H1 (cell line): ENCODE measurements around the gene NPTN. TPM values are rescaled to one million over a fixed set of nuclear protein-coding genes. Genes with fewer than 3 reads are reported as not detected.
"Not testable (repeated sequence)": the region's sequence is repeated elsewhere in the genome, so short reads cannot be mapped to it uniquely, and the experiment has no call there.

Source experiments
- CTCF ChIA-PET: fragments of 300-600 bp; sonication (Branson Sonifier 250); formaldehyde crosslinking; loops from one replicate; lab custom pipeline; 2021; ENCODE audit not compliant: partially characterized antibody; lab: Charles Lee
- POLR2A ChIA-PET: fragments of 300-600 bp; sonication (Branson Sonifier 250); formaldehyde crosslinking; loops from one replicate; lab custom pipeline; 2021; ENCODE audit warnings: inconsistent platforms; ENCODE audit not compliant: partially characterized antibody; lab: Charles Lee
- DNase-seq, 2 experiments: peaks; one replicate each; pipeline versions ENCODE4 v3.0.0 to v3.0.0-alpha.2; 2010 to 2022; ENCODE audit warnings: low spot score in 2 of 2, low read depth in 1 of 2, mixed read lengths in 1 of 2
- FAIRE-seq: peaks from 2 replicates; lab custom pipeline; 2011; peaks lifted over from hg19 to GRCh38; lab: Jason Lieb, UNC
- H2AFZ ChIP-seq: 2 replicates; pipeline ENCODE4 v1.8.1; 2012; ENCODE audit warnings: low read length, inconsistent platforms
- H2AK5ac ChIP-seq: 2 replicates; pipeline ENCODE4 v1.6.1; 2013; ENCODE audit warnings: low read depth, low read length
- H2BK120ac ChIP-seq: replicated peaks from 2 replicates; pipeline ENCODE3; 2013; ENCODE audit warnings: low read depth, low read length, inconsistent platforms
- H2BK12ac ChIP-seq: 2 replicates; pipeline ENCODE4 v1.6.1; 2013; ENCODE audit warnings: low read depth, low read length
- H2BK15ac ChIP-seq: 2 replicates; pipeline ENCODE4 v1.6.1; 2013; ENCODE audit warnings: low read length
- H2BK20ac ChIP-seq: 2 replicates; pipeline ENCODE4 v1.6.1; 2013; ENCODE audit warnings: low read length
- H2BK5ac ChIP-seq: 2 replicates; pipeline ENCODE4 v1.6.1; 2013; ENCODE audit warnings: low read depth, low read length
- H3K14ac ChIP-seq: 2 replicates; pipeline ENCODE4 v1.6.1; 2013; ENCODE audit warnings: inconsistent platforms; ENCODE audit not compliant: insufficient read length
- H3K18ac ChIP-seq: 2 replicates; pipeline ENCODE4 v1.6.1; 2013; ENCODE audit warnings: low read length; ENCODE audit errors: extremely low read depth
- H3K23ac ChIP-seq: 2 replicates; pipeline ENCODE4 v1.6.1; 2013; ENCODE audit warnings: inconsistent platforms; ENCODE audit not compliant: insufficient read length
- H3K23me2 ChIP-seq: 2 replicates; pipeline ENCODE4 v1.6.1; 2013; ENCODE audit warnings: low read depth, low read length
- H3K27ac ChIP-seq: 2 replicates; pipeline ENCODE4 v1.6.1; 2011; ENCODE audit warnings: low read depth, low read length, inconsistent platforms
- H3K27me3 ChIP-seq, 4 experiments: replicated peaks in 1 of 4; 1 replicate in 1 of 4; 2 replicates in 3 of 4; pipeline versions ENCODE4 v1.6.1 to v1.8.1; 2011 to 2013; ENCODE audit warnings: low read length in 3 of 4, mild to moderate bottlenecking in 3 of 4, inconsistent platforms in 2 of 4, mixed read lengths in 2 of 4, moderate library complexity in 1 of 4; ENCODE audit not compliant: control insufficient read depth in 3 of 4, insufficient read depth in 3 of 4; ENCODE audit errors: extremely low read depth in 1 of 4
- H3K36me3 ChIP-seq, 4 experiments: 2 replicates each; pipeline versions ENCODE4 v1.6.1 to v1.8.1; 2011 to 2013; ENCODE audit warnings: mild to moderate bottlenecking in 4 of 4, low read length in 3 of 4, moderate library complexity in 2 of 4, control low read depth in 1 of 4, inconsistent platforms in 1 of 4; ENCODE audit not compliant: insufficient read depth in 4 of 4, control insufficient read depth in 2 of 4
- H3K4ac ChIP-seq: replicated peaks from 2 replicates; pipeline ENCODE3; 2013; ENCODE audit warnings: low read length, low read depth, mixed read lengths, inconsistent platforms; ENCODE audit not compliant: insufficient read length
- H3K4me1 ChIP-seq, 4 experiments: replicated peaks in 1 of 4; 1 replicate in 1 of 4; 2 replicates in 3 of 4; pipeline versions ENCODE4 v1.6.1 to v1.8.1; 2011 to 2013; ENCODE audit warnings: low read length in 3 of 4, inconsistent platforms in 2 of 4, mixed read lengths in 1 of 4; ENCODE audit not compliant: insufficient read depth in 4 of 4, control insufficient read depth in 3 of 4
- H3K4me2 ChIP-seq, 2 experiments: 2 replicates each; pipeline versions ENCODE4 v1.6.1 to v1.8.1; 2011 to 2013; ENCODE audit warnings: low read depth in 2 of 2, low read length in 2 of 2, control low read depth in 1 of 2, inconsistent platforms in 1 of 2, mild to moderate bottlenecking in 1 of 2; ENCODE audit not compliant: insufficient read depth in 1 of 2
- H3K4me3 ChIP-seq, 4 experiments: fragments of 200-600, 300-600 bp in 1 of 4; sonication (generic), shearing (Covaris generic), sonication (Bioruptor Twin) in 1 of 4; 2 replicates each; pipeline versions ENCODE4 v1.5.1 to v1.8.1; 2011 to 2016; ENCODE audit warnings: low read length in 4 of 4, low read depth in 3 of 4, control low read depth in 2 of 4, inconsistent platforms in 2 of 4, mild to moderate bottlenecking in 2 of 4, mixed read lengths in 1 of 4, moderate library complexity in 1 of 4; ENCODE audit not compliant: insufficient read depth in 2 of 4; ENCODE audit errors: extremely low read depth in 1 of 4
- H3K56ac ChIP-seq: replicated peaks from 2 replicates; pipeline ENCODE3; 2013; ENCODE audit warnings: low read depth, mild to moderate bottlenecking, mixed read lengths, low read length, inconsistent platforms; ENCODE audit not compliant: insufficient read length
- H3K79me1 ChIP-seq: 2 replicates; pipeline ENCODE4 v1.6.1; 2013; ENCODE audit warnings: low read depth, low read length, control low read depth
- H3K79me2 ChIP-seq, 2 experiments: 2 replicates each; pipeline versions ENCODE4 v1.6.1 to v1.8.1; 2012 to 2013; ENCODE audit warnings: low read length in 2 of 2, mild to moderate bottlenecking in 2 of 2, inconsistent platforms in 1 of 2; ENCODE audit not compliant: insufficient read depth in 2 of 2, control insufficient read depth in 1 of 2
- H3K9ac ChIP-seq, 4 experiments: replicated peaks in 1 of 4; 1 replicate in 1 of 4; 2 replicates in 3 of 4; pipeline versions ENCODE4 v1.6.1 to v1.8.1; 2011 to 2013; ENCODE audit warnings: low read depth in 3 of 4, low read length in 3 of 4, control low read depth in 2 of 4, mild to moderate bottlenecking in 2 of 4, moderate library complexity in 2 of 4, inconsistent platforms in 1 of 4; ENCODE audit errors: extremely low read depth in 1 of 4
- H3K9me3 ChIP-seq, 2 experiments: 2 replicates each; pipeline versions ENCODE4 v1.6.1 to v1.8.1; 2012 to 2013; ENCODE audit warnings: mild to moderate bottlenecking in 2 of 2, moderate library complexity in 2 of 2, control low read depth in 1 of 2, inconsistent platforms in 1 of 2, low read depth in 1 of 2, low read length in 1 of 2, mixed read lengths in 1 of 2; ENCODE audit not compliant: insufficient read depth in 2 of 2
- H4K20me1 ChIP-seq, 2 experiments: replicated peaks in 1 of 2; 2 replicates each; pipeline versions ENCODE3 to v1.8.1; 2011 to 2013; ENCODE audit warnings: inconsistent platforms in 2 of 2, low read length in 2 of 2, mild to moderate bottlenecking in 1 of 2; ENCODE audit not compliant: insufficient read depth in 2 of 2, control insufficient read depth in 1 of 2
- H4K5ac ChIP-seq: 2 replicates; pipeline ENCODE4 v1.6.1; 2013; ENCODE audit warnings: low read length, low read depth, mixed read lengths, inconsistent platforms; ENCODE audit not compliant: insufficient read length
- H4K8ac ChIP-seq: 2 replicates; pipeline ENCODE4 v1.8.0; 2013; ENCODE audit warnings: mild to moderate bottlenecking, moderate library complexity, low read length, inconsistent platforms; ENCODE audit not compliant: insufficient read depth; ENCODE audit errors: extremely low read depth
- H4K91ac ChIP-seq: replicated peaks from 2 replicates; pipeline ENCODE3; 2013; ENCODE audit warnings: low read length, mixed read lengths, inconsistent platforms; ENCODE audit not compliant: insufficient read length
- RAD21 ChIP-seq, 2 experiments: IDR thresholded peaks in 1 of 2; conservative IDR thresholded peaks in 1 of 2; 2 replicates each; pipeline ENCODE4 v1.6.1; 2011; ENCODE audit warnings: low read depth in 2 of 2, low read length in 2 of 2, improper control_type of control experiment in 1 of 2, inconsistent platforms in 1 of 2, mild to moderate bottlenecking in 1 of 2, moderate library complexity in 1 of 2
- polyA plus RNA-seq, 7 experiments: library from polyadenylated mRNA; depleted of rRNA in 3 of 7; stranded (reverse) in 5 of 7; unstranded in 2 of 7; fragments of >200 nt in 5 of 7; fragments of 200-250 nt in 2 of 7; gene quantifications; 1 replicate in 5 of 7; 2 replicates in 1 of 7; 4 replicates in 1 of 7; pipeline versions ENCODE4 v1.2.1 to v1.2.3, GENCODE V29; 2011 to 2013; ENCODE audit warnings: missing spikeins in 2 of 7, mixed read lengths in 2 of 7
- total RNA-seq: library from RNA; stranded (reverse); fragmentation: NEBNext Ultra II Directional; extraction: Animal tissue kit (Norgen Biotek cat#: 25700); gene quantifications from 2 replicates; pipeline ENCODE4 v1.2.1, GENCODE V29; 2021
- TF ChIP-seq, protein P1 (sequence below), 3 experiments: IDR thresholded peaks; 1 replicate in 2 of 3; 2 replicates in 1 of 3; pipeline versions ENCODE4 v1.5.1 to v1.6.1; 2011; ENCODE audit warnings: low read length in 3 of 3, mild to moderate bottlenecking in 3 of 3, inconsistent platforms in 2 of 3, low read depth in 1 of 3, moderate library complexity in 1 of 3; ENCODE audit not compliant: insufficient read depth in 1 of 3; ENCODE audit errors: control extremely low read depth in 1 of 3
- TF ChIP-seq, protein P2 (sequence below): IDR thresholded peaks from 2 replicates; pipeline ENCODE4 v1.6.1; 2011; ENCODE audit warnings: low read length, improper control_type of control experiment

The NPTN gene
- total and polyA plus RNA-seq, 2 of the 8 experiments (the other 6 are each of a cell fraction or from before 2014, with no cell fraction given) = 67.0 to 113 TPM

- TF ChIP-seq, protein P1, sequence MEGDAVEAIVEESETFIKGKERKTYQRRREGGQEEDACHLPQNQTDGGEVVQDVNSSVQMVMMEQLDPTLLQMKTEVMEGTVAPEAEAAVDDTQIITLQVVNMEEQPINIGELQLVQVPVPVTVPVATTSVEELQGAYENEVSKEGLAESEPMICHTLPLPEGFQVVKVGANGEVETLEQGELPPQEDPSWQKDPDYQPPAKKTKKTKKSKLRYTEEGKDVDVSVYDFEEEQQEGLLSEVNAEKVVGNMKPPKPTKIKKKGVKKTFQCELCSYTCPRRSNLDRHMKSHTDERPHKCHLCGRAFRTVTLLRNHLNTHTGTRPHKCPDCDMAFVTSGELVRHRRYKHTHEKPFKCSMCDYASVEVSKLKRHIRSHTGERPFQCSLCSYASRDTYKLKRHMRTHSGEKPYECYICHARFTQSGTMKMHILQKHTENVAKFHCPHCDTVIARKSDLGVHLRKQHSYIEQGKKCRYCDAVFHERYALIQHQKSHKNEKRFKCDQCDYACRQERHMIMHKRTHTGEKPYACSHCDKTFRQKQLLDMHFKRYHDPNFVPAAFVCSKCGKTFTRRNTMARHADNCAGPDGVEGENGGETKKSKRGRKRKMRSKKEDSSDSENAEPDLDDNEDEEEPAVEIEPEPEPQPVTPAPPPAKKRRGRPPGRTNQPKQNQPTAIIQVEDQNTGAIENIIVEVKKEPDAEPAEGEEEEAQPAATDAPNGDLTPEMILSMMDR (IDR thresholded peaks at IDR 0.05; ENCODE audit: control extremely low read depth in 1 of 3, insufficient read depth in 1 of 3, low read depth in 1 of 3, low read length in 3 of 3) = no peak
- TF ChIP-seq, protein P2, sequence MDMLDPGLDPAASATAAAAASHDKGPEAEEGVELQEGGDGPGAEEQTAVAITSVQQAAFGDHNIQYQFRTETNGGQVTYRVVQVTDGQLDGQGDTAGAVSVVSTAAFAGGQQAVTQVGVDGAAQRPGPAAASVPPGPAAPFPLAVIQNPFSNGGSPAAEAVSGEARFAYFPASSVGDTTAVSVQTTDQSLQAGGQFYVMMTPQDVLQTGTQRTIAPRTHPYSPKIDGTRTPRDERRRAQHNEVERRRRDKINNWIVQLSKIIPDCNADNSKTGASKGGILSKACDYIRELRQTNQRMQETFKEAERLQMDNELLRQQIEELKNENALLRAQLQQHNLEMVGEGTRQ = no peak
- no peak for TF ChIP-seq RAD21 (IDR thresholded peaks at IDR 0.05 in 1 of 2, conservative IDR thresholded peaks at IDR 0.05 in 1 of 2; ENCODE audit: low read depth in 2 of 2, low read length in 2 of 2)
Observed at GRCh38 chr15:73578026-73578425, 55.2 kb downstream of the NPTN start (continued).

GRCh38 chr15:73577593-73577992 lies 55.6 kb downstream of the NPTN start:
- H3K14ac ChIP-seq, H3K18ac ChIP-seq, H2AFZ ChIP-seq, H2BK5ac ChIP-seq, H2BK20ac ChIP-seq, H3K27ac ChIP-seq, H3K4me2 ChIP-seq, DNase-seq, H2BK120ac ChIP-seq, H2BK15ac ChIP-seq, H2AK5ac ChIP-seq, H4K8ac ChIP-seq, H2BK12ac ChIP-seq, H3K23me2 ChIP-seq, H4K5ac ChIP-seq, FAIRE-seq, H3K56ac ChIP-seq, H4K91ac ChIP-seq, H3K9me3 ChIP-seq, H3K27me3 ChIP-seq, H4K20me1 ChIP-seq, H3K4ac ChIP-seq, H3K4me3 ChIP-seq, H3K23ac ChIP-seq, H3K79me2 ChIP-seq, H3K79me1 ChIP-seq, H3K4me1 ChIP-seq, POLR2A ChIA-PET, H3K9ac ChIP-seq: not testable (repeated sequence)
- CTCF ChIA-PET = interaction anchor here (0.8 kb wide), 1 partner anchor 59 kb away, joined by 4 read pairs; no protein-coding TSS in a partner anchor
- H3K36me3 ChIP-seq = peaks cover 5 to 44% (median 16%) of the 10 kb centered on the region in 4 experiments; a peak in 6 of 8 replicates
